CD4-positive, alpha-beta T cell treated with Interleukin-6 at 100 ng/mL for 8 hours (primary cell): ENCODE data around the gene NUDT14.

Experiments
- DNase-seq: peaks from one replicate; pipeline ENCODE4 v3.0.0-alpha.2; 2020; ENCODE audit warnings: mixed read lengths, low spot score

Gene NUDT14

DNA sequence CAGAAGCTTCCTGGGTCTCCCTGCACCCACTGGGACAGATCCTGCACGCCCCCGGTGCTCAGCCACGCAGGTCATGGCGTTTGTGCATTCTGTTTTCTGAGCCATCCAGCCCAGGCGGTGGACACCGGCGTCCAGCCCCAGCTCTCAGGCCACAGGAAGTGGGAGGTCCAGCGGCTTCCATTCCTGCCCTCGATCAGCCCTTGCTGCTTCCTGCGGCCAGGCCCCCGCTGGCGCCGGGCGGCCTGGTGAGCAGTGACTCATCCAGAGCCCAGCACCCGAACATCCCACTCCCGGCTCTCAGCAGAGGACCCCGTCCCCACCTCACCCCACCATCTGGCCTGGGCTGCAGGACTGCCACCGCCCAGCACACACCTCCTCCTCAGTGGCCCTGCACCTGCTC lies 18.0 kb upstream of the NUDT14 start:
- DNase-seq, result no peak

DNA sequence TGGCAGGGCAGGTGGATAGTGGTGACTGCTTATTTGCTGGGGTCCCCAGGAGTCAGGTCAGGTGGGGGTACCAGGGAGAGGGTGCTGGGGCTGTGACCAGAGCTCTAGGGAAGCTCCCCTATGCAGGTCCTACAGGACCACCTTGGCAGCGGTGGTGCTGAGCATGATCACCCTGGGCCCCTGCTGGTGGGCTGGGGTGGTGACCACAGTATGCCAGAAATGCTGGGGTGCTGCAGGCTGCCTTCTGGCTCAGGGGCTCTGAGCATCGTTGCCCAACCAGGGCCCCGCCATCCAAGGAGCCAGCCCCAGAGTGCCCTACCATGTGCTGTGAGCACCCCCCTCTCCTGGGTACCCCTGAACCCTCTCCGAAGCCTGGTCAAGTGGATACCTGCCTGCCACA lies 17.5 kb upstream of the NUDT14 start:
- no peak for DNase-seq

DNA sequence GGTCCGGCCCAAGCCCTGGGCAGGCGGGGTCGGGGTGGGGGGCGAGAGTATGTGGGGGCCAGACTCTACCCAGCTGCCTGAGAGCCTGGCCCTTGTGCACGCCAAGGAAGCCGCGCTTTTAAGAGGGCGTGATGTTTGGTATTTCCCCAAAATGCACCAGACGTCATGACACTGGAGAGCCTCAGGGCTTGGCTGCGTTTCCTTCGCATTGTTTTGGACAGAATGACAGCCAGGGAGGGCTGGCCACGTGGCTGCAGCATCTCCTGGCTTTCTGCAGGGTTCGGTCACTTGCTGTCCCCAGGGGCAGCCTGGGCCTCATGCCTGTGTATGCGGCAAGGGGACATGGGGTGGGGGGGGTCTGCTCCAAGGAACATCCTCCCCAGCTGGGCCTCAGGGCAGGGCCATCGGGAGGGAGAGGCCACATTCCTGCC lies 16.1 kb upstream of the NUDT14 start:
- no peak for DNase-seq

DNA sequence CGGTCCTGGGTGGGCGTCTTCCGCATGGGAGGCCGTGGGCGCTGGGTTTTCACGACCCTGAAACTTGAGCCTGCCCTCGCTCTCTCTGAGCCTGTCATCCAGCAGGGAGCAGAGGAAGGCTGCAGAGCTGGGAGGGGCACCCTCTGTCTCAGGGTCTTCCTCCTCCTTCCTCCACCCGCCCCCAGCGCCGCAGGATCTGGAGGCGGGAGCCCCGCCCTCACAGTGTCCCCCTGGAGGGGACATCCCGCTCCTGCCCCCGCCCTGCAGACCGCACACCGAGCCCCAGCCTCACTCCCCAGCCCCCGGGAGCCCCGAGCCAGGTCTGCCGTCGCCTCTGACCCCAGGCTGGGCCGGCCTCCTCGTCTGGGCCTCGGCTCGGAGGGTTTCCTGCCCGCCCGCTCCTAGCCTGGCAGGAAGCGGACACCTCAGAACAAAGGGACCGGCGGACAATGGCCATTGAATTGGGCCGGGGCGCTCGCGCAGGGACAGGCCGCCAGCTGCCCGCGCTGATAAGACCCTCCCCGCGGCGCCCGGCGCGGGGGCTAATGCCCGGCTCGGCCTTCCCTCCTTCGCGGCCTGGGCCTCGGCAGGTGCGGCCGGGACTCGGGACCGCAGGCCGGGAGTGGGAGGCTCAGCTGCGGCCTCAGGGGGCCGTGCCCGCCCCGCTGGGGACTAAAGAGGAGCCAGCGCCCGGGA lies 15.3 kb upstream of the NUDT14 start:
- DNase-seq, result no peak

DNA sequence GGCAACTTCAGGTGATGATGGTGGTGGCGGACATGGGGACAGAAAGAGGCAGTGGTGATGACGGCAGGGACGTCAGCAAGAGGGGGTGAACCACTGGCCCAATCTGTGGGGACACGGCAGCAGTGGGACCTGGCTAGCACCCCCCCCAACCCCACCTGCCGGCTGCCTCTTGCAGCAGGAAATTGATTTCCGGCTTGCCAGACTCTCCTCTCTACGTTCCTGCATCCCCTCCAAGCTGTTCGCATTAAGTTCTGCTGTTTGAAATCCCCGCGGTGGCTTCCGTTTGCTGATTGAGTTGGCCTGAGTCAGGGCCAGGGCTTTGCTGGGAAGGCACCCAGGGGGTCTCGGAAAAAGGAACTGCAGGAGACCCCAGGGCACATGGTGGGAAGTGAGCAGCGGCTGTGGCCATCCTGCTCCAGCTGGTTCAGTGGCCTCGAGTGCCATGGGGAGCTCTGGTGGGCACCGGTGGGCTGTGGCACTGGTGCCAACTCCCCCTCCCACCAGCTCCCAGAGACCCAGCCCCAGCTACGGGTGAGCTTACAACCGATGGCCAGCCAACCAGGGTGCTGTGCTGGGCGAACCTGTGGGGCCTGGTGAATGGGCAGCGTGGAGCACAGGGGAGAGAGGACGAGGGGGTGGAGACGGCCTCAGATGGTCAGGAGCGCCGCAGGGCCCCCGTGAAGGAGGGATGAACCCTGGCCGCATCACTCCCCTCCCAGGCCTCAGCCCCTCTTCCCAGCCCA lies 14.6 kb upstream of the NUDT14 start:
- DNase-seq, result peak; percentile 25

DNA sequence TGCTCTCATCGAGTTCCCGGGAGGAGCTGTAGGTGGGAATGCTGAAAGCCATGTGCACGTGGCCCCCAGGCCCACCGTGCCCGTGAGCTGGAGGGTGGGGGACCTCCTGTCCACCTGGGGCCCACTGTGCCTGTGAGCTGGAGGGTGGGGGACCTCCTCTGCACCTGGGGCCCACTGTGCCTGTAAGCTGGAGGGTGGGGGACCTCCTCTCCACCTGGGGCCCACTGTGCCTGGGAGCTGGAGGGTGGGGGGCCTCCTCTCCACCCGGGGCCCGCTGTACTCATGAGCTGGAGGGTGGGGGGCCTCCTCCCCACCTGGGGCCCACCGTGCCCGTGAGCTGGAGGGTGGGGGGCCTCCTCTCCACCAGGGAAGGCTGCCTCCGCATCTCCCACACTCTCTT lies 13.9 kb upstream of the NUDT14 start:
- DNase-seq, result no peak

DNA sequence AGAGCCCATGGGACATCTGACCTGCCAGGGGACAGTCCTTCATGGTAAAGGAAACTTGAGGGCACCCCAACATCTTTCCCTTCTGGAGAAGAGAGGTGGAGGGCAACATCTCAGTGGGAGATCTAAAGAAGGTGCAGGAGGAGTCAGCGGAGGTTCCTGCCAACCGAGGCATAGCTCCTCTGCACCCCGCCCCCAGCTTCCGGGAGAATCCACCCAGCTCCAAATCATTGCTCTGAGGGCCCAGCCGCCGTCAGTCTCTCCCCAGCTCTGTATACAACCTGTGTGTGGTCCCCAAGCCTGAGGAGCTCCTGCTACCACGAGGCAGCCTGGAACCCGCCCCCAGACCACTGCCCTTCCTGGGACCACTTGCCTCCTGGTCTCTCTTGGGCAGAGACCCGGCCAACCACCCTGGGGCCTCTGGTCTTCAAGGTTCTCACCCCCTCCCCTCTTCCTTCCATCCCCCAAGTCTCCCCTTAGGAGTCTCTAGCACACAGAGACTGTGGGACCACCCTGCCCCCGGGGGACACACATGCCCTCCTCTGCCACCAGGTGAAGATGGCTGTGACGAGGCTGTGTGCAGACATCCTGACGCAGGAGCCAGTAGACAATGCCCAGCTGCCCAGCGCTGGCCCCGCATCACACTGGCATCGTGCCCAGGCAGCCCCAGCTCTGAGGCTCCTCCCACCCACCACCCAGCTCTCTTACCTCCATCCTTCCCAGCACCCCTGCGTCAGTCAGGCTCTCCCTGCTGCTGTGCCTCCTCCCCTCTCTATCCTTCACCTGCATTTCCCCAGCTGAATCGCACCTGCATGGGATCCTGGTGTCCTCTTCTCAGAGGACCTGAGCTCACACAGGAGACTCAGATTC lies 13.0 kb upstream of the NUDT14 start:
- peak; percentile 28 for DNase-seq

DNA sequence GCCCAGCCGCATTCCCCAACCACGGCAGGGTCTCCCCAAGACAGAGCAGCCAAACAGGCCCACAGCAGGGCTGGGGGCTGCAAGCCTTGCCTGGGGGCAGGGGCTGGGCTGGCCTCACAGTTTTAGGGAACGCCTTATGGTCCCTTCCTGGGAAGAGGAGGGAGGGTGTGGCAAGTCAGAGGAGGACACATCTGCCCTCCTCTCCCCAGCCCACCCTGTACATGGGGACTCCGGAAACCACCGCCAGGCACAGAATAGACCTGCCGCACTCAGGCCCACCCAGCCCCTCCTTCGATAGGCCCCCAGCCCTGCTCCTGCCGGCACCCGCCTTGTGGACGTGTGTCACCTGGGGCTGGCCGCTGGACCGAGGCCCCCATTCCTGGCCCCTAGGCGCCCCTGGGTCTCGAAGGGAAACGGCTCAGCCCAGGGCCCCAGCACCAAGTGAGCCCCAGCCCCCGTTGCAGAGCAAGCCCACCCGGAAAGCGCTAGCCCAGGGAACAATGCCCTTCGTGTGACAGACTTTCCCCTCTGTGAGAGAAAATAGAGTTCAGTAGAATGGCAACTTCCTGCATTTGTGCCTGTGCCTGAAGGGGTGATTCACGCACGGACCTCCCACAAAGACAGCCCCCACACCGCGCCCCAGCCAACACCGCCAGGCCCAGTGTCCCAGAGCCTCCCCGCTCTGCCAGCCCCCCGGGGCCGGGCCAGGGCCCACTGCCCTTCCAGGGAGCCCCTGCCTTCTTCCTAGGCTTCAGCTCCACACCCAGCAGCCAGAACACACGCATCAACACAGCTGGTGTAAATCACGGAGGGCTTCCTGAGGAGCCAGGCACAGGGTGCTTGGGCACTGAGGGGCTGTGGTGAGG lies 12.0 kb upstream of the NUDT14 start:
- no peak for DNase-seq

DNA sequence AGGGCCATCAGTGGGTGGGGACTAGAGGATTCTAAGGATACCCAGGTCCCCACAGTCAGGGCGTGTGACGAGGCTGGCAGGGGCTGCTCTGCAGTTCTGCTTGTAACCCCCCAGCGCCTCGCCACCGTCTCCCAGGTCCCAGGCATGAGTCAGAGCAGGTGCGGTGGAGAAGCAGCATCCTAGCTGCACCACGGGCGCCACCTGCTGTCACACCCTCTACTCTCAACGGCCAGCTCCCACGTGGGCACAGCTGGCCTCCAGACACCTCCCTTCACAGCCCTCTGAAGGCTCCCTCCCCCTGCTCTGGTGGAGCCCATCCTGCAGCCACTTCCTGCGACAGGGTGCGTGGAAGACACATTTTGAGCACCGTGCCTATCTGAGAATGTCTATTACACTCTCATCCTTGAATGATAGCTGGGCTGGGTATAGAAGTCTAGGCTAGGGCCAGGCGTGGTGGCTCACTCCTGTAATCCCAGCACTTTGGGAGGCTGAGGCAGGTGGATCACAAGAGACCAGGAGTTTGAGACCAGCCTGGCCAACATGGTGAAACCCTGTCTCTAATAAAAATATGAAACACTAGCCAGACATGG lies 6.9 kb upstream of the NUDT14 start:
- no peak for DNase-seq

DNA sequence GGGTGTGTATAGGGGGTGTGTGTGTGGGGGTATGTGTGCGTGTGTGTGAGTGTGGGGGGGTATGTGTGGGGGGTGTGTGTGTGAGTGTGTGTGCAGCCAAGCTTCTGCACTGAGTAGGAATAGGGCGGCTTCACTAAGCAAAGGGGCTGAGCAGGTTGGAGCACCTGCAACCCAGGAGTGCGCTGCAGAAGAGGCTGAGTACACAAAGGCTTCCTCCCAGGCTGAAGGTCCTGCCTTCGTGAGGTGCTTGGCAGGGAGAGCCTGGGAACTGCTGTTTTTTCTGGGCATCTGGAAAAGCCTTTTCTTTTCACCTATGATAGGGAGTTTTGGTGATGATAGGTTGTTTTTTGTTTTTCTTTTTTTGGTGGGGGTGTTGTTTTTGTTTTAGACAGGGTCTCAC lies 6.0 kb upstream of the NUDT14 start:
- DNase-seq, result no peak

DNA sequence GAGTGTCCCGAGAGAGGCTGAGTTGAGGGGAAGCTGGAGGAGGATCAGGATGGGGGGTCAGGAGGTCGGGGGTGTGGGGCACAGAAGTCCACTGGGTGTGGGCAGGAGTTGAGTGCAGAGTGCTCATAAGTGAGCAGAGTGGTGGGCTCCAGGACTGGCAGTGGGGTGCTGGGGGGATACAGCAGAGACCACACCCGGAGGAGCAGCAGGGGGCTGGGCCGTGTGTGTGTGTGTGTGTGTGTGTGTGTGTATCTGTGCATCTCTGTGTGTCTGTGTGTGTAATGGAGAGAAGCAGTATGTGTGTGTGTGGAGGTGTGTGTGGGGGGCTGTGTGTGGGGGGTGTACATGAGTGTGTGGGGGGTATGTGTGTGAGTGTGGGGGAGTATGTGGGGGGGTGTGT lies 4.9 kb upstream of the NUDT14 start:
- no peak for DNase-seq

DNA sequence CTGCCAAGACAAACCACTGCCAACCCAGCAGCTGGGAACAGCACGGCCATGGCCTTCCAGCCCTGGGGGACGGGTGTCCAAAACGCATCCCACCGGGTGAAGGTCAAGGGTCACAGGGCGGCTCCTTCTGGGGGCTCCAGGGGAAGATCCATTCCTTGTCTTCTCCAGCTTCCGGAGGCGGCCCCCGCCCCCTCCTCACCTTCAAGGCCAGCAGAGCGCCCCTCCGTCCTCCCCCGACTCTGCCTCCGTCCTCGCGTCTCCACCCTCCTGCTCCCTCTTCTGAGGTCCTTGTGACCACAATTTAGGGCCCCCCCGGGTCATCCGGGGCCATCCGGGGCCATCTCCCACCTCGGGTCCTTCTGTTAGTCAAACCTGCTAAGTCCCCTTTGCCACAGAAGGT lies 3.9 kb upstream of the NUDT14 start:
- no peak for DNase-seq

DNA sequence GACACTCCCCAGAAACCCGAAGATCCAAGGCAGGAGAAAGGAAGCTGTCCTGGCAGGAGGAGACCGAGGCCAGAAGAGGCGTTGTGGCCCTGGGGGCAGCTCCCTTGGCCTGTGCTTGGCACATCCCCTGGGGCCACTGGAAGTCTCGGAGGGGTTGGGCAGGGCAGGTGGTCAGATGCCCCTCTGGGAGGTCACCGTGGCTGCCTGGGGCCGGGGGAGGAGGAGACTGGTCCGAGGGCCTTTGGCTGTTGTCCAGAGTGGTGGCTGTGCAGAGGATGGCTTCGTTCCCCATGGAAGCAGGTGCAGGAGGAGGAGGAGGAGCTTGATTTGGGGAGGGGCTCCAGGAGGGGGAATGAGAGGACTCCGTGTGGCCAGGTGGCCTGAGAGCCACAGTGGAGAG lies 3.3 kb upstream of the NUDT14 start:
- no peak for DNase-seq

DNA sequence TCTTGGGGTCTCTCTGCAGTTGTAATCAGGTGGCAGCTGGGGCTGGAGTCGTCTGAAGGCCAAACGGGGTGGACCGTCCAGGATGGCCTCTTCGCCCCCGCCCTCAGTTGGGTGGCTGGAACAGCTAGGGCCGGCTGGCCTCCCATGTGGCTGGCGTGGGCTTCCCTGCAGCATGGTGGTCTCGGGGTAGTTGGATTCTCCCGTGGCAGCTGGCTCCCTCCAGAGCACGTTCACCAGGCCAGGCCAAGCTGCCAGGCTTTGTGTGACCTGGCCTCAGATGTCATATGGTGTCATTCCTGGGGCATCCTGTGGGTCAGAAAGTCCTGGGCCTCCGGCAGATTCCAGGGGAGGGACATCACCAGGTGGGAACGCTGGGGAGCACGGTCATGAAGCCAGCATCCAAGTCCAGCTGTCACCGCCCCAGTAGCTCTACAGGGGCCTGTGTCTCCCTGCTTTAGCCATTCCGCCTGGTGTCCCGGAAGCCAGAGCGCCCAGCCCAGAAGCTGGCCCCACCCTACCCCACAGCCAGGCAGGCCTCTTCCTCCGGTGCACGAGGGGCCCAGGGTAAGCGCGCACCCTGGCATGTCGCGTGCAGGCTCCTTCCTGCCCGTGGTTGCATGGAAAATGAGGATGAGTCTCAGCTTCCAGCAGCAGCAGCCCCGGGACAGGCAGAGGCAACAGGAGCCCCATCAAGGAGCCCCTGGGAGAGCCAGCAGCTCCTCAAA lies 1.3 kb upstream of the NUDT14 start:
- no peak for DNase-seq

DNA sequence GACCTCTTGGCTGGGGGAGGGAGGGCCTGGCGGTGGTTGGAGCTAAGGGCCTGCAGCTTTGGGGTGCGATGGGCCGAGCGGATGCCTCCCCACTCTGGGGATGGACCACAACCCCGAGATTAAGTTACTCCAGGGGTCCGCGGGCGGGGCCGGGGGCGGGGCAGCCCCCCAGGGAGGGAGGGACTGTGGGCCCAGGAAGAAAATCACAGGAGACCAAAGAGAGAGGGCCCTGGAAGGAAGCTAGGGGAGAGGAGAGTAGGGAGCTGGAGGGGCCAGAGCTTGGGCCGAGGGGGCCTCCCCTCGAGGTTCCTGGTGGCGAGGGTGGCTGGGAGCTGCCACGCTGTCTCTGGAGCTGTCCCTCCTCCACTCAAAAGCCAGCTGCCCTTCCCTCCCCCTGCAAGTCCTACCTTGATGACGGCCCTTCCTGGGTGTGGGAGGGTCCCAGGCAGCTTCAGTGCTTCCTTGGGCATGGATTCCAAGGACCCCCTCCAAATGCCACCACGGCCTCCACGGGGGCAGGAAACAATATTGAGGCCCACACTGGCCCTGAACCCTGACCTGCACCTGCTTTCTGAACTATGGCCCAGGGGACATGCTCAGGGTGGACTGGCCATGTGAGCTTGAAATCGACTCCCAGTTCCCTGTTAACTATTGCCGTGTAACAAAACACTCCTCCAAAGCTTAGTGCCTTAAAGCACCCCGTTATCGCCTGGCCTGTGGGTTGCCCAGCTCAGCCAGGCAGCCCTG lies 610 bp upstream of the NUDT14 start:
- DNase-seq, result no peak

DNA sequence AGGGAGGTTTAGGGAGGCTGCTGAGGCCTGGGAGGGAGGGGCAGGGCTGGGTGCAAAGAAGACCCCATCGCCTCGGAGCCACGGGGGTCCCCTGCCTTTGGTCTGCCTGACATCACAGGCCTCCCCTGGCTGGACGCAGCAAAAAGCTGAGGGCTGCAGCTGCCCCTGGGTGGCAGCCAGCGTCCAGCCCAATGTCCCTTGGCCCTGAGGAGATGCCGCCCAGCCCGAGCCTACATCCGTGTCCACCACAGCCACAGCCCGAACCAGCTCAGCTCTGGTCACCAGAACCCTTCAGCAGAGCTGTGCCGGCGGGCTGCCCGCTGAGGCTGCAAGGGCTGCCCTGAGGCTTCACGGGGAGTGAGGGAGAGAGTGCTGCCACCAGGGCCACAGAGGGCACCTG lies 1.9 kb downstream of the NUDT14 start:
- no peak for DNase-seq

DNA sequence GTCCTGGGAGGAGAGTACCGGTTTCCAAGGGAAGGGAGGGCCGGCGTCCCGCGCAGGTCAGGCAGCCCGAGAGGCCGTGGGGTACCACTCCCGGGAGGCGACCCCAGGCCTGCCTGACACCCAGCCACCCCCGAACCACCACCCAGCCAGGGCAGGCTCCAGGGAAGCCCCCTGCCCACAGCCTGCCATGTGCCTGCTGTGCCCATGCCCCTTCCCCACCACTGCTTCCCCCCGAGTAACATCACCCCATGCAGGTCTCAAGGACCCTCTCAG lies 2.3 kb downstream of the NUDT14 start:
- DNase-seq, result no peak

DNA sequence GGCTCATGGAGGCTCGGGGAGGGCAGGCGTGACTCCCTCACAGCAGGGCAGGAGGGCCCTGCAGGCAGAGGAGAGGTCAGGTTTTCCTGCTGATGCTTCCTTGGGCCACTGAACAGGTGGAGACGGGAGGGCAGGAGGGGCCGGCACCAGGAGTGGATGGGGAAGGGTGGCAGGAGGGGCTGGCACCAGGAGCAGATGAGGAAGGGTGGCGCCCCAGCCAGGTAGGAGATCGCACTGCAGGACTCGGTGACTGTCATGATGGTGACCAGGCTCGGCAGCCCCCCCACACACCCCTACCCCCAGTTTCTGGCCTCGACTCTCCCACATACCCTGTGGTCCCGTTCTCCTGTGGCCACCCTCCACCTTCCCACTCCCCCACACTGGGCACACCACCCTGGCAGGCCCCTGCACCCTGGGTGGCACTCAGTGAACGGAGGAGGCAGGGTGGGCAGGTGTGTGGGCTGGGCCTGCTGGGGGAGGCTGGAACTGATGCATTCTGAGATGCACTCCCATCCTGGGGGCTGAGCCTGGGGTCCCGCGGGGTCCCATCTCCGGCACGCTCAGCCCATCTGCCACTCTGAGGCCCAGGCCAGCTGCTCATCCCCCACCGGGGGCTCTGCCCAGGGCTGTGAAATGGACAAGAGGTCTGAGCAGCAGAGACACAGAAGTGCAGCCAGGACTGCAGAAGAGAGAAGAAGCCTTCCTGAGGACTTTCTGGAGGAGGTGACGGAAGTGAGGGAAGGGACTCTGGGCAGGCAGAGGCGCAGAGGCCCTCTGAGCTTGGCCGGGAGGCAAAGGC lies 2.8 kb downstream of the NUDT14 start:
- no peak for DNase-seq

DNA sequence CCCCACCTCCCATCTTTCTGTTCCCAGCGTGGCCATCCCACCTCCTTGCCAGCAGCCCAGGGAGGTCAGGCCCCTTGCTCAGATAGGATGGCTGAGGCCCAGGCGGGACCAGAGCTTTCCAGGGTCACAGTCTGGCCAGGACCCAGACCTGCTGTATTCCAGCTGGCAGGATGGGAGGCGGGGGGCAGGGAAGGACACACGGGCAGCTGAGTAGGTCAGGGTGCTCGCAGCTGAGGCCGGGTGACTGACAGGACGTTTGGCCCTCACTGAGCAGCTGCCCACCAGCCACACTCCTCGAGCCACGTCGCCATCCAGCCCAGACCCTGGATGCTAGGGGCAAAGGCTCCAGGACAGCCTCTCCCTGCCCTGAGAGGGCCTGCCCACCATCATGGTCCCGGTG lies 4.0 kb downstream of the NUDT14 start:
- DNase-seq, result no peak

DNA sequence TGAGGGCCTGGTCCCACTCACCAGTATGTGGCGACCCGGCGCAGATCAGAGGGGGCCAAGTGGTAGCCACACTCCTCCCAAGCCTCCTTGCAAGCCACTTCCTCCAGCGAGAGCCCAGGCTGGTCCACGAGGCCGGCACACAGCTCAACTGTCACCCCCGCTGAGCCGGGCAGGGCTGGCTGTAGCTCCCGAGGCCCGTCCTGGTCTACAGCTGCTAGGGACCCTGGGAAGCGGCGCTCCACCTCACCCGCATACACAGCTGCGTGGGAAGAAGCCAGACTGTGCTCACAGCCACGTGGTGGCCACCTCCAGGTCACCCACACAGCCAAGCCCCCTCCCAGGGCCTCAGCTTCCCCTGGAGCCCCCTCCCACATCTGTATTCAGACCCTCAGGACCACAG lies 4.6 kb downstream of the NUDT14 start:
- no peak for DNase-seq
